Epithelial cell of esophagus (primary cell): ENCODE data around the gene TBC1D19.

Experiments used
- DNase-seq: peaks from one replicate; pipeline ENCODE4 v3.0.0; 2010; ENCODE audit warnings: low read depth
- H3K4me3 ChIP-seq: 2 replicates; pipeline ENCODE4 v1.5.1; 2011; ENCODE audit warnings: mild to moderate bottlenecking, low read length, control low read depth
- CTCF ChIP-seq: IDR thresholded peaks from 2 replicates; pipeline ENCODE4 v1.5.1; 2011; ENCODE audit warnings: low read depth, mild to moderate bottlenecking, low read length, control low read depth, inconsistent platforms; ENCODE audit not compliant: insufficient read depth; ENCODE audit errors: missing control alignments

The TBC1D19 gene

GRCh38 chr4:26701786-26702227 lies 117.9 kb downstream of the TBC1D19 start:
- H3K4me3 ChIP-seq = no peak overlapping the region
- DNase-seq = peak; percentile 13
- TF ChIP-seq CTCF = no peak

GRCh38 chr4:26707342-26707741 lies 123.5 kb downstream of the TBC1D19 start:
- TF ChIP-seq CTCF = no peak
- H3K4me3 ChIP-seq = no peak overlapping the region
- DNase-seq = no peak

- DNase-seq = no peak
- H3K4me3 ChIP-seq = no peak overlapping the region
Observed at GRCh38 chr4:26709246-26709645, 125.4 kb downstream of the TBC1D19 start.

GRCh38 chr4:26713563-26714151 lies 129.8 kb downstream of the TBC1D19 start:
- DNase-seq = peak; percentile 77
- no peak overlapping the region for H3K4me3 ChIP-seq
- TF ChIP-seq CTCF = no peak

More at GRCh38 chr4:26709246-26709645, 125.4 kb downstream of the TBC1D19 start:
- TF ChIP-seq CTCF = no peak

GRCh38 chr4:26715636-26716242 lies 131.9 kb downstream of the TBC1D19 start:
- H3K4me3 ChIP-seq = no peak overlapping the region
- TF ChIP-seq CTCF = no peak
- no peak for DNase-seq

- peak; percentile 87 for DNase-seq
- no peak overlapping the region for H3K4me3 ChIP-seq
Observed at GRCh38 chr4:26717332-26717731, 133.4 kb downstream of the TBC1D19 start.

More at GRCh38 chr4:26717332-26717731, 133.4 kb downstream of the TBC1D19 start:
- TF ChIP-seq CTCF = no peak
